Liver (tissue), 3 donors: Measurements from ENCODE around the gene LRRC8B.

ENCODE experiments used
- CTCF ChIP-seq: fragments of 150-350 bp; IDR thresholded peaks from 2 replicates; pipeline ENCODE4 v1.5.1; 2017; ENCODE audit warnings: improper control_type of control experiment, low read depth, low read length; ENCODE audit not compliant: missing input control
- EGR1 ChIP-seq, 2 donors: IDR thresholded peaks; 2 replicates each; pipeline ENCODE4 v1.6.1; 2016 to 2018; ENCODE audit warnings: antibody characterized with exemption in 2 of 2, low read depth in 2 of 2
- JUND ChIP-seq, 2 donors: IDR thresholded peaks; 2 replicates each; pipeline ENCODE4 v1.6.1; 2016; ENCODE audit warnings: antibody characterized with exemption in 2 of 2
- RAD21 ChIP-seq, 2 donors: IDR thresholded peaks; 2 replicates each; pipeline ENCODE4 v1.6.1; 2016; ENCODE audit warnings: antibody characterized with exemption in 2 of 2, mild to moderate bottlenecking in 2 of 2
- TAF1 ChIP-seq: conservative IDR thresholded peaks from 2 replicates; pipeline ENCODE4 v1.6.1; 2016; ENCODE audit warnings: antibody characterized with exemption, mild to moderate bottlenecking
- YY1 ChIP-seq: IDR thresholded peaks from 2 replicates; pipeline ENCODE4 v1.6.1; 2016; ENCODE audit warnings: antibody characterized with exemption, mild to moderate bottlenecking
- ZBTB33 ChIP-seq: IDR thresholded peaks from 2 replicates; pipeline ENCODE4 v1.6.1; 2016; ENCODE audit warnings: antibody characterized with exemption
- TF ChIP-seq, protein P1 (sequence below): IDR thresholded peaks from 2 replicates; pipeline ENCODE4 v1.6.1; 2016; ENCODE audit warnings: antibody characterized with exemption, mild to moderate bottlenecking
- TF ChIP-seq, protein P2 (sequence below): IDR thresholded peaks from 2 replicates; pipeline ENCODE4 v1.6.1; 2016; ENCODE audit warnings: antibody characterized with exemption
- donor health status: healthy.
- donor health status: healthy.

DNA sequence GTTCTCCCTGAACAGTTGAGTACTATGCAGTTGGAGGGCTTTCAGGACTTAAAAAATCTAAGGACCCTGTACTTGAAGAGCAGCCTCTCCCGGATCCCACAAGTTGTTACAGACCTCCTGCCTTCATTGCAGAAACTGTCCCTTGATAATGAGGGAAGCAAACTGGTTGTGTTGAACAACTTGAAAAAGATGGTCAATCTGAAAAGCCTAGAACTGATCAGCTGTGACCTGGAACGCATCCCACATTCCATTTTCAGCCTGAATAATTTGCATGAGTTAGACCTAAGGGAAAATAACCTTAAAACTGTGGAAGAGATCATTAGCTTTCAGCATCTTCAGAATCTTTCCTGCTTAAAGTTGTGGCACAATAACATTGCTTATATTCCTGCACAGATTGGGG, 59.6 kb downstream of the LRRC8B start:
- TF ChIP-seq CTCF = no peak
- TF ChIP-seq TAF1 = no peak
- no peak for TF ChIP-seq RAD21 (IDR thresholded peaks at IDR 0.05)
- TF ChIP-seq EGR1 (IDR thresholded peaks at IDR 0.05; ENCODE audit: low read depth in 2 of 2) = no peak
- TF ChIP-seq, protein P1, sequence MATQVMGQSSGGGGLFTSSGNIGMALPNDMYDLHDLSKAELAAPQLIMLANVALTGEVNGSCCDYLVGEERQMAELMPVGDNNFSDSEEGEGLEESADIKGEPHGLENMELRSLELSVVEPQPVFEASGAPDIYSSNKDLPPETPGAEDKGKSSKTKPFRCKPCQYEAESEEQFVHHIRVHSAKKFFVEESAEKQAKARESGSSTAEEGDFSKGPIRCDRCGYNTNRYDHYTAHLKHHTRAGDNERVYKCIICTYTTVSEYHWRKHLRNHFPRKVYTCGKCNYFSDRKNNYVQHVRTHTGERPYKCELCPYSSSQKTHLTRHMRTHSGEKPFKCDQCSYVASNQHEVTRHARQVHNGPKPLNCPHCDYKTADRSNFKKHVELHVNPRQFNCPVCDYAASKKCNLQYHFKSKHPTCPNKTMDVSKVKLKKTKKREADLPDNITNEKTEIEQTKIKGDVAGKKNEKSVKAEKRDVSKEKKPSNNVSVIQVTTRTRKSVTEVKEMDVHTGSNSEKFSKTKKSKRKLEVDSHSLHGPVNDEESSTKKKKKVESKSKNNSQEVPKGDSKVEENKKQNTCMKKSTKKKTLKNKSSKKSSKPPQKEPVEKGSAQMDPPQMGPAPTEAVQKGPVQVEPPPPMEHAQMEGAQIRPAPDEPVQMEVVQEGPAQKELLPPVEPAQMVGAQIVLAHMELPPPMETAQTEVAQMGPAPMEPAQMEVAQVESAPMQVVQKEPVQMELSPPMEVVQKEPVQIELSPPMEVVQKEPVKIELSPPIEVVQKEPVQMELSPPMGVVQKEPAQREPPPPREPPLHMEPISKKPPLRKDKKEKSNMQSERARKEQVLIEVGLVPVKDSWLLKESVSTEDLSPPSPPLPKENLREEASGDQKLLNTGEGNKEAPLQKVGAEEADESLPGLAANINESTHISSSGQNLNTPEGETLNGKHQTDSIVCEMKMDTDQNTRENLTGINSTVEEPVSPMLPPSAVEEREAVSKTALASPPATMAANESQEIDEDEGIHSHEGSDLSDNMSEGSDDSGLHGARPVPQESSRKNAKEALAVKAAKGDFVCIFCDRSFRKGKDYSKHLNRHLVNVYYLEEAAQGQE = no peak
- TF ChIP-seq, protein P2, sequence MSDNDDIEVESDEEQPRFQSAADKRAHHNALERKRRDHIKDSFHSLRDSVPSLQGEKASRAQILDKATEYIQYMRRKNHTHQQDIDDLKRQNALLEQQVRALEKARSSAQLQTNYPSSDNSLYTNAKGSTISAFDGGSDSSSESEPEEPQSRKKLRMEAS = no peak
- TF ChIP-seq JUND (IDR thresholded peaks at IDR 0.05) = no peak
- no peak for TF ChIP-seq ZBTB33
- TF ChIP-seq YY1 = no peak
